Hypothalamus (tissue), 51 donors: Measurements from ENCODE around the gene UBL5.
A peak's percentile ranks its signal among the peaks of the same experiment; 100 is the strongest.
"Not testable (repeated sequence)": the region's sequence is repeated elsewhere in the genome, so short reads cannot be mapped to it uniquely, and the experiment has no call there.

Experiments
- DNase-seq, 51 donors: peaks; one replicate each; lab custom pipeline; 2025; lab: John Stamatoyannopoulos, UW

Gene UBL5

GRCh38 chr19:9808855-9809824 lies 18.6 kb upstream of the UBL5 start:
- no peak for DNase-seq

GRCh38 chr19:9811139-9811538 lies 16.6 kb upstream of the UBL5 start:
- DNase-seq = no peak

GRCh38 chr19:9818175-9818733 lies 9.5 kb upstream of the UBL5 start:
- DNase-seq = peak in 3 of 51 donors; percentile 37 to 56 (median 38)

- DNase-seq = peak; percentile 92 to 100 (median 100)
Measured at GRCh38 chr19:9818734-9819595, 8.8 kb upstream of the UBL5 start, which contains the start of gene FBXL12. TSS of gene FBXL12 (minus strand) at chr19:9819079. CDS start at chr19:9818813, 266 bp downstream.

- no peak for DNase-seq
Measured at GRCh38 chr19:9819596-9819909, 8.2 kb upstream of the UBL5 start.

GRCh38 chr19:9820034-9820433 lies 7.7 kb upstream of the UBL5 start:
- DNase-seq = not testable (repeated sequence)

- DNase-seq = no peak
Measured at GRCh38 chr19:9823816-9824215, 3.9 kb upstream of the UBL5 start.

- DNase-seq = no peak
Measured at GRCh38 chr19:9828551-9829063, 889 bp downstream of the UBL5 start.

- no peak for DNase-seq
Measured at GRCh38 chr19:9834307-9834725, 6.6 kb downstream of the UBL5 start.

GRCh38 chr19:9834726-9835506 lies 7.2 kb downstream of the UBL5 start, which contains the start of gene PIN1:
TSS of gene PIN1 (plus strand) at chr19:9835318. CDS start at chr19:9835345, 27 bp downstream.
- DNase-seq = peak; percentile 45 to 99 (median 96)

GRCh38 chr19:9835507-9835949 lies 7.8 kb downstream of the UBL5 start:
- peak in 2 of 51 donors; percentile 38 to 42 for DNase-seq

- DNase-seq = peak in 1 of 51 donors; percentile 3
Measured at GRCh38 chr19:9836021-9836420, 8.3 kb downstream of the UBL5 start.

- DNase-seq = no peak
Measured at GRCh38 chr19:9838324-9838723, 10.6 kb downstream of the UBL5 start.

- DNase-seq = no peak
Measured at GRCh38 chr19:9839415-9839814, 11.7 kb downstream of the UBL5 start.

GRCh38 chr19:9842834-9843625 lies 15.3 kb downstream of the UBL5 start:
- DNase-seq = peak in 14 of 51 donors; percentile 9 to 45 (median 20)

- not testable (repeated sequence) for DNase-seq
Measured at GRCh38 chr19:9843626-9844273, 16.0 kb downstream of the UBL5 start.

GRCh38 chr19:9847087-9847671 lies 19.5 kb downstream of the UBL5 start:
- DNase-seq = peak in 19 of 51 donors; percentile 1 to 83 (median 18)

- DNase-seq = peak in 10 of 51 donors; percentile 0 to 27 (median 10)
Measured at GRCh38 chr19:9848060-9848459, 20.3 kb downstream of the UBL5 start.
